HG03460 (cell line): Measurements from ENCODE around the gene PTH2R.
A peak's percentile ranks its signal among the peaks of the same experiment; 100 is the strongest.
"Not testable (repeated sequence)": the region's sequence is repeated elsewhere in the genome, so short reads cannot be mapped to it uniquely, and the experiment has no call there.

Source experiments
- ATAC-seq: cut with Tn5 transposase; IDR thresholded peaks from one replicate; pipeline ENCODE4 v1.9.1; 2021; ENCODE audit not compliant: unreplicated experiment

Gene PTH2R, protein sequence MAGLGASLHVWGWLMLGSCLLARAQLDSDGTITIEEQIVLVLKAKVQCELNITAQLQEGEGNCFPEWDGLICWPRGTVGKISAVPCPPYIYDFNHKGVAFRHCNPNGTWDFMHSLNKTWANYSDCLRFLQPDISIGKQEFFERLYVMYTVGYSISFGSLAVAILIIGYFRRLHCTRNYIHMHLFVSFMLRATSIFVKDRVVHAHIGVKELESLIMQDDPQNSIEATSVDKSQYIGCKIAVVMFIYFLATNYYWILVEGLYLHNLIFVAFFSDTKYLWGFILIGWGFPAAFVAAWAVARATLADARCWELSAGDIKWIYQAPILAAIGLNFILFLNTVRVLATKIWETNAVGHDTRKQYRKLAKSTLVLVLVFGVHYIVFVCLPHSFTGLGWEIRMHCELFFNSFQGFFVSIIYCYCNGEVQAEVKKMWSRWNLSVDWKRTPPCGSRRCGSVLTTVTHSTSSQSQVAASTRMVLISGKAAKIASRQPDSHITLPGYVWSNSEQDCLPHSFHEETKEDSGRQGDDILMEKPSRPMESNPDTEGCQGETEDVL

DNA sequence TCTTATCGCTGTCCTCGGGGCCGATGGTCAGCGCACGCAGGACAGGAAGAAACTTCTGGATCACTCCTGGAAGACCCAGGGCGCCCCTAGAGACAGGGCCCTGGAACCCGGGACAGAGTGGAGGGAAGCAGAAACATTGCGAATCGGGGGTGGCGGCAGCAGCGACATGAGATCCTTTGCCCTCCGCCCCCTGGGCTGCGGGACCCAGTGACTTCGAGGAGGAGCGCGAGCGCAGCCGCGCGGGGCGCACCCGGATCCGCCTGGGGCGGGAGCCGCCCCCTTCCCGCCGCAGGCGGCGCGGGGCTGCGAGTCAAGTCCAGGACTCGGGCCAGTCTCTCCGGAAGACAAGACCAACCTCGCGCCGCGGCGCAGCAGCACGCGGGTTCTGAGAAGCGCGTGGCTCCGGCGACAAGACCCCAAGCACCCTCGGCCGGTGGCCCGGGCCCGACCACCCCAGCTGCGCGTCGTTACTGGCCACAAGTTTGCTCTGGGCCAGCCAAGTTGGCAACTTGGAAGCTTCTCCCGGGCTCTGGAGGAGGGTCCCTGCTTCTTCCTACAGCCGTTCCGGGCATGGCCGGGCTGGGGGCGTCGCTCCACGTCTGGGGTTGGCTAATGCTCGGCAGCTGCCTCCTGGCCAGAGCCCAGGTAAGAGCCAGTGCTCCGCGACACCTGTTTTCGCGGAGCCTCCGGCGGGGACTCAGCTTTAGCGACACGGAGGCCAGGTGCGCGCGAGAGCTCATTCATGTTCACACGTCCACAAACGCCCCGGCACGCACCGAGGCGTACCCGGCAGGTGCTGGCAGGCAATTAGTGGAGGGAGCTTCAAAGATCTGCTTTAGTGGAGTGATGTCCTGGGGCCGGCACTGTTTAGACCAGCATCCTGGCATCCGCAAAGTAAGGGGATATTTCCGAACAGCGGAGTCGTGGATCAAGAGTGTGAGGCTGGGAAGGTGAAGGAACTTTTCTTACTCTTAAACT is at the start of gene PTH2R:
TSS of gene PTH2R (plus strand) at position 319 of the 978 bp plus-strand sequence. CDS start at position 571, 252 bp downstream.
- no peak for ATAC-seq

- ATAC-seq = no peak
Measured at GRCh38 chr2:208356846-208357574, 49.6 kb upstream of the PTH2R start.

- ATAC-seq = no peak
Measured at GRCh38 chr2:208358758-208359631, 47.6 kb upstream of the PTH2R start.

- ATAC-seq = no peak
Measured at GRCh38 chr2:208359632-208359986, 47.0 kb upstream of the PTH2R start.

DNA sequence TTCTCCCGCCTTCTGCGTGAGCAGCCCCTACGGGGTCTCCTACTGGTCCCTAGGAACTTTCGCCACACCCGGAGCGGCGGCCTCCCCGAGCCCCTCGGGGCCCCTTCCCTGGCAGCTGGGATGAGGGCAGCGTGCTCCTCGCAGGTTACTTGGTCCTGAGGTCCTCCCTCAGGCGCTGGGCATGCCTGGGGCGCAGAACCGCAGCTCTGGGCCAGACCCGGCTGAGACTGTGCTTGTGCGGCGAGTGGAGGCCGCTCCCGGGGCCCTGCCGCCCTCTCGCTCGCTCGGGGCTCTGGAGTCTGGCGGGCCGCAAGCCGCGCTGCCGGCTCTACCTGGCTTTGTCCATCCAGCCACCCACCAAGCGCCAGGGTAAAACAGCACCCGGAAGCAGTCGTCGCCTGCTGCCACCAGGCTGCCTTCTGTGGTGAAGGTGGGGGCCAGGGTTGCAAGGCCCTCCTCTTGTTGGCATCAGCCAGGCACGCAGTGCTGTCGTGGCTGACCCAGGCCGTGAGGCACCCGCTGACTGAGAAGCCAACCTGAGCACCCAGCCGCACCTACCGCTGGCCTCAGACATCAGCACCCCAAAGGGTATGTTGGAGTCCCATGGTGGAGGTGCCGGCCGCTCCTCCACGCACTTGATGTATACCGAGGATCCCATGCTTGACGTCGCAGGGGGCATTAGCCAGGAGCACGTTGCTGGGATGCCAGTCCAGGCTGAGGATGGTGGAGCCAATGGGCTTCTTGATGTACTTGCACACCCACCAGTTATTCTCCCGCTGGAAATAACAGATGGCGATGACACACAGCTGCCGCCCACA is 46.1 kb upstream of the PTH2R start:
- no peak for ATAC-seq

GRCh38 chr2:208361077-208361441 is 45.5 kb upstream of the PTH2R start:
- ATAC-seq = no peak

DNA sequence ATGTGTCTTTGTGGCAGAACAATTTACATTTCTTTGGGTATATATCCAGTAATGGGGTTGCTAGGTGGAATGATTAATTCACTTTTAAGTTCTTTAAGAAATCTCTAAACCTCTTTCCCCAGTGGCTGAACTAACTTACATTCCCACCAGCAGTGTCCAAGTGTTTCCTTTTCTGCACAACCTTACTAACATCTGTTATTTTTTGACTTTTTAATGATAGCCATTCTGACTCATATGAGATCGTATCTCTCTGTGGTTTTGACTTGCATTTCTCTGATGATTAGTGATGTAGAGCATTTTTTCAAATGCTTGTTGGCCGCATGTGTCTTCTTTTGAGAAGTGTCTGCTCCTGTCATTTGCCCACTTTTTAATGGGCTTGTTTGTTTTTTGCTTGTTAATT is 43.1 kb upstream of the PTH2R start:
- peak; percentile 73 for ATAC-seq

- peak; percentile 44 for ATAC-seq
Measured at GRCh38 chr2:208366215-208367127, 40.1 kb upstream of the PTH2R start.

- no peak for ATAC-seq
Measured at GRCh38 chr2:208369091-208369490, 37.5 kb upstream of the PTH2R start.

DNA sequence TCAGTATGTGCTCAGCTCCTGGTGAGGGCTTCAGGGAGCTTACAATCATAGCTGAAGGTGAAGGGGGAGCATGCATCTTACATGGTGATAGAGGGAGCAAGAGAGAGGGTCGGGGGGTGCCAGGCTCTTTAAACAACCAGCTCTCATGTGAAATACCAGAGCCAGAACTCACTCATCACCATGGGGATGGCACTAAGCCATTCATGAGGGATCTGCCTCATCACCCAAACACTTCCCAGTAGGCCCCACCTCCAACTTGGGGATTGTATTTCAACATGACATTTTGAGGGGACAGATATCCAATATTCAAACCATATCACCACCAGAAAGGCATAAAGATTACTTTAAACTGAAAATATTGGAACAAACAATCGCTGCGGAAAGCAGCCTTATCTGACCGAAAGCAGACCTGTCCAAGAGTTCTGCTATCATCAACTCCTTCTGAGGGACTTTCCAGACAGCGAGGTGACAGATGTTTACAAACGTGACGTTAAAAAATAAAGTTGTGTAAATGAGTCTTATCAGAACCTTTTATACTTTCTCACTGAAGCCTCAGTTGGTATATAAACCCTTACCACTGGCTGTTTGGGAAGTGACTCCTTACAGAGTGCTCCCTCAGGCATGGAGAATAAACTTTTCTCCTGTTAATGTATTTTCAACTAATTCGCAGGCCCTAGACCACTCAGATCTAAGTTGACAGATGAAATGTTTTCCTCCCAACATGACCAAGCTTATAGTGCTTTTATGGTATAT is 35.5 kb upstream of the PTH2R start:
- no peak for ATAC-seq

GRCh38 chr2:208371634-208371935 is 35.0 kb upstream of the PTH2R start:
- ATAC-seq = no peak

DNA sequence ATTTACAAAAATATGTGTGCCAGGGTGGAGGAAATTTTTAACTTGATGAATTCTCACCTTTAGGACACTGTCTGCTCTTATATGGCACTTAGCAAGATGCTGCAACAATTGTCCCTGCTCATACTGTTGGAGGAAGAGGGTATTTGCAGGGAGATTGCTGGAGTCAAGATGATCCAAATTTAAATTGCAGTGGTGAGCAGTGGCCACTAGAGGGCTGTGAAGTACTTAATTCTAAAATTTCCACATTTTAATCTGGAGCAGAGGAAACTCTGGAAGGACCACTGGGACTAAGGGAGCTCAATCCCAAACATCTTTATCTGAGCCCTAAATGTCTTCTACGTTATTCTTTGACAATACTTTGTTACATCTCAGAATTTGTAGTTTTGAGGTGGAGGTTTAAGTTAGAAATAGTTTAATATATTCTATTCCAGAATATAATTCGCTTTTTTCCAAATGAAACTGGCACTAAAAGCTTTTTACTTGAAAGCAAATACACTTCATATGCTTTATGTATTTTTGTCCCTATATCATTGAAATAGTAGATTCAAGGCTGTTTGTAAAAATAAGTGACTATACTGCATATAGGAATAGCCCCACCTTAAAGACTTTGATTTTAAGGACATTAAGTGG is 33.0 kb upstream of the PTH2R start:
- ATAC-seq = no peak

GRCh38 chr2:208375491-208376068 is 31.0 kb upstream of the PTH2R start:
- ATAC-seq = no peak

- not testable (repeated sequence) for ATAC-seq
Measured at GRCh38 chr2:208377344-208377860, 29.2 kb upstream of the PTH2R start.

GRCh38 chr2:208379192-208379591 is 27.4 kb upstream of the PTH2R start:
- ATAC-seq = no peak

DNA sequence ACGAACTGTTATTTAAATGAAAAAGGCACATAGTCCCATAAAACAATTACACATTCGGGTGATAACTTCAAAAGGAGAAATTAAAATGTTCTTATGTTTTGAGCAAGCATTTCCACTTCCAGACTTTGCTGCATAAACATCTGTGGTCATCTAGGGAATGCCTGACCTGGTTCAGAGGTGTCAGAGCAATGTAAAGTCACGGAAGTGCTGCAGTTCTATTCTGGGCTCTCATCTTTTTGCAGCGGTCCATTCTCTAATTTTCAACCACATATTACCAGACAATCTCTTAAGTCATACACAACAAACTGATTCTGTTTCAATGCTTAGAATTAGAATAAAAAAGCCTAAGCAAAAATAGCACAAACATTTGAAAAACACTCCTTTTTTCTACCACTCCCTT is 22.0 kb upstream of the PTH2R start:
- no peak for ATAC-seq

DNA sequence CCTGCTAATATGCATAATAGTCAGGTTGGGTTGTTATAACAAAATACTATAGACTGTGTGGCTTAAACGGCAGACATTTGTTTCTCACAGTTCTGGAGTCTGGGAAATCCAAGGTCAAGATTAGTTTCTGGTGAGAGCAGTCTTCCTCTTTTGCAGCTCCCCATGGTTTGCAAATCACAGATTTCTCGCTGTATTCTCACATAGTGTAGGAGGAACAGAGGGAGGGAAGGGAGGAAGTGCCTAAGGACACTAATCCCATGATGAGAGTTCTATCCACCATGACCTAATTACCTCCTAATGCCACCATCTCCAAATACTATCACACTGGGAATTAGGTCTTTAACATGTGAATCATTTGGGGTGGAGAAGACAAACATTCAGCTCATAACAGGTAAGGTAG is 20.1 kb upstream of the PTH2R start:
- ATAC-seq = no peak
